ENCODE data around the gene FAHD2B.
"Not testable (repeated sequence)": the region's sequence is repeated elsewhere in the genome, so short reads cannot be mapped to it uniquely, and the experiment has no call there.

- not testable (repeated sequence) for TF ChIP-seq ZFP62 (CRISPR knock-in tag; IDR thresholded peaks at IDR 0.05); HNRNPUL1 (IDR thresholded peaks at IDR 0.05; ENCODE audit: low read depth, low read length); CTCF (CRISPR knock-in tag; IDR thresholded peaks at IDR 0.05)
Measured at GRCh38 chr2:97048448-97048847, 46.2 kb downstream of the FAHD2B start.

All from HepG2 (cell line).